ENCODE measurements around the gene ROGDI.
A peak's percentile ranks its signal among the peaks of the same experiment; 100 is the strongest.

ROGDI gene

GRCh38 chr16:4801962-4802658 lies at the start of gene ROGDI:
ROGDI (minus strand) TSS chr16:4802633; CDS start chr16:4802571, 62 bp downstream.
- no peak for DNase-seq (ENCODE audit: low read depth)

GRCh38 chr16:4850211-4850610 lies 47.8 kb upstream of the ROGDI start:
- no peak for DNase-seq (ENCODE audit: low read depth)

GRCh38 chr16:4847774-4848587 lies 45.5 kb upstream of the ROGDI start:
- no peak for DNase-seq (ENCODE audit: low read depth)

GRCh38 chr16:4846901-4847773 lies 44.7 kb upstream of the ROGDI start, which contains the start of the genes GLYR1 and UBN1:
GLYR1 (minus strand) TSS chr16:4847288; CDS start chr16:4847265, 23 bp downstream.
UBN1 (plus strand) TSS chr16:4847481; CDS start chr16:4852918, 5,437 bp downstream.
- peak; percentile 71 for DNase-seq (ENCODE audit: low read depth)

- DNase-seq (ENCODE audit: low read depth), result no peak
Observed at GRCh38 chr16:4846503-4846900, 44.1 kb upstream of the ROGDI start.

- no peak for DNase-seq (ENCODE audit: low read depth)
Observed at GRCh38 chr16:4840984-4841383, 38.6 kb upstream of the ROGDI start.

GRCh38 chr16:4839942-4840341 lies 37.5 kb upstream of the ROGDI start:
- DNase-seq (ENCODE audit: low read depth), result no peak

GRCh38 chr16:4837733-4838501 lies 35.5 kb upstream of the ROGDI start:
- no peak for DNase-seq (ENCODE audit: low read depth)

GRCh38 chr16:4836727-4837126 lies 34.3 kb upstream of the ROGDI start:
- DNase-seq (ENCODE audit: low read depth), result no peak

GRCh38 chr16:4833584-4833983 lies 31.2 kb upstream of the ROGDI start:
- DNase-seq (ENCODE audit: low read depth), result no peak

GRCh38 chr16:4832698-4833343 lies 30.4 kb upstream of the ROGDI start:
- no peak for DNase-seq (ENCODE audit: low read depth)

GRCh38 chr16:4831616-4832015 lies 29.2 kb upstream of the ROGDI start:
- no peak for DNase-seq (ENCODE audit: low read depth)

- no peak for DNase-seq (ENCODE audit: low read depth)
Observed at GRCh38 chr16:4830408-4830807, 28.0 kb upstream of the ROGDI start.

GRCh38 chr16:4828567-4829321 lies 26.3 kb upstream of the ROGDI start:
- DNase-seq (ENCODE audit: low read depth), result no peak

GRCh38 chr16:4826980-4827379 lies 24.5 kb upstream of the ROGDI start:
- no peak for DNase-seq (ENCODE audit: low read depth)

GRCh38 chr16:4826526-4826925 lies 24.1 kb upstream of the ROGDI start:
- no peak for DNase-seq (ENCODE audit: low read depth)

- DNase-seq (ENCODE audit: low read depth), result no peak
Observed at GRCh38 chr16:4825196-4825595, 22.8 kb upstream of the ROGDI start.

GRCh38 chr16:4820652-4821051 lies 18.2 kb upstream of the ROGDI start:
- DNase-seq (ENCODE audit: low read depth), result no peak

- no peak for DNase-seq (ENCODE audit: low read depth)
Observed at GRCh38 chr16:4814542-4815173, 12.2 kb upstream of the ROGDI start.

GRCh38 chr16:4814046-4814445 lies 11.6 kb upstream of the ROGDI start:
- no peak for DNase-seq (ENCODE audit: low read depth)
